Activated naive CD8-positive, alpha-beta T cell treated with anti-CD3 and anti-CD28 coated beads, Interleukin-2, amount 10 ng/mL, durations not matched to agents 7 days and 5 days (primary cell): ENCODE measurements around the gene COG2. TPM values are rescaled to one million over a fixed set of nuclear protein-coding genes. Genes with fewer than 3 reads are reported as not detected.

Source experiments
- ATAC-seq: fragments of 150-1000 bp; cut with Tn5 transposase; one replicate; pipeline ENCODE4 v1.10.0; 2021; ENCODE audit warnings: low read depth, moderate library complexity
- POLR2A ChIA-PET: fragments of 350-600 bp; sonication (Branson Sonifier 250); formaldehyde crosslinking; loops from one replicate; lab custom pipeline; 2021; ENCODE audit warnings: antibody characterized with exemption; lab: Charles Lee
- DNase-seq: peaks from one replicate; pipeline ENCODE4 v3.0.0; 2021
- H3K27ac Mint-ChIP-seq: one replicate; pipeline ENCODE4 v1.8.0; 2022; ENCODE audit warnings: mild to moderate bottlenecking, mixed read lengths
- H3K27me3 Mint-ChIP-seq: one replicate; pipeline ENCODE4 v1.8.0; 2022; ENCODE audit warnings: mild to moderate bottlenecking, moderate library complexity, mixed read lengths
- H3K36me3 Mint-ChIP-seq: one replicate; pipeline ENCODE4 v1.8.0; 2021; ENCODE audit warnings: mild to moderate bottlenecking, mixed read lengths
- H3K4me1 Mint-ChIP-seq: one replicate; pipeline ENCODE4 v1.8.0; 2021; ENCODE audit warnings: mixed read lengths
- H3K4me3 Mint-ChIP-seq: one replicate; pipeline ENCODE4 v1.8.0; 2022; ENCODE audit warnings: mild to moderate bottlenecking, moderate library complexity, mixed read lengths
- H3K9me3 Mint-ChIP-seq: one replicate; pipeline ENCODE4 v1.8.0; 2021; ENCODE audit warnings: mixed read lengths
- total RNA-seq, 2 experiments: library from RNA; stranded (reverse); gene quantifications; one replicate each; pipeline ENCODE4 v1.2.3, GENCODE V29; 2021

Gene COG2
- total RNA-seq, 2 experiments from 2014 or later, result 30.0 to 31.1 TPM

DNA sequence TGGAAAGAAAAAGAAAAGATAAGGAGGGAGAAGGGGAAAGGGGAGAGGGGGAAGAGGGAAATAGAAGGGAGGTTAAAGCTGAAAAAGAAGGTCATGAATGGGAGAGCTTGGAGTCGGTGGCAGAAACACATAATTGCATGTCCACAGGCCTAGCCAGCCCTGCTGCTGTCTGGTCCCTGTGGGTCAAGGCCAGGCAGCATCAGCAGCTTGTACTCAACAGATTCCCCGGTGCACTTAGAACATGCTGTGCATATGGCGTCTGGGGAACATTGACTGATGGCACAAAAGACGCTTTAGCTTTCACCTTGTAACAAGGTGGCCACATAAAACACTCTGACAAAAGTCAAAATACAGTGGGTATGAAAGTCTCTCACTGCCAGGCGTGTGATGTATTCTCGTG is 25.9 kb downstream of the COG2 start:
- Mint-ChIP-seq H3K9me3 (no peaks in the 10 kb centered on the region), H3K27ac (no peak overlapping the region), H3K4me1 (no peaks in the 10 kb centered on the region), H3K27me3 (no peaks in the 10 kb centered on the region), H3K36me3 (peaks cover 17% of the 10 kb centered on the region), H3K4me3 (no peak overlapping the region)
- DNase-seq (no peak), ATAC-seq (no peak)
- POLR2A ChIA-PET, result no interaction called here

DNA sequence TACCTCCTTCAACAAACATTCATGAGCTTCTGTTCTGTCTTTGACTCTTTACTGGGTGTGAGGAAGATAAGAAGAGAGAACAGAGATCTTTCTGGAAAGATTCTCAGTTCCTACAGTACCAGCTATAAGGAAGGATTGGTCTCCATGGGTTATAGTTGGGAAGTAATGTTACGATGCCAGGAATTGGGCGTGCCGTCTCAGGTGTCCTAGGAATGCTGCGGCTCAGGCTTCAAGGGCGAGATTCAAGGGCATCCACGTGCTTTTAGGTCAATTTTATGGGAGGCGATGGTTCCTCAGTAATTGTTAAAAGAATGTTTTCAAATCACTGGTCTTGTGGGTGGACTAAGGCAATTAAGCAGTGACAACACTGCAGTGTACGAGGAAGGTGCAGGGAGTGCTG is 27.3 kb downstream of the COG2 start:
- peaks cover 19% of the 10 kb centered on the region for H3K36me3 Mint-ChIP-seq
- no peaks in the 10 kb centered on the region for H3K9me3 Mint-ChIP-seq
- H3K27me3 Mint-ChIP-seq, result no peaks in the 10 kb centered on the region
- H3K27ac Mint-ChIP-seq, result no peak overlapping the region
- no peak for ATAC-seq
- POLR2A ChIA-PET, result no interaction called here
- no peak for DNase-seq
- H3K4me1 Mint-ChIP-seq, result no peaks in the 10 kb centered on the region
- no peak overlapping the region for H3K4me3 Mint-ChIP-seq

DNA sequence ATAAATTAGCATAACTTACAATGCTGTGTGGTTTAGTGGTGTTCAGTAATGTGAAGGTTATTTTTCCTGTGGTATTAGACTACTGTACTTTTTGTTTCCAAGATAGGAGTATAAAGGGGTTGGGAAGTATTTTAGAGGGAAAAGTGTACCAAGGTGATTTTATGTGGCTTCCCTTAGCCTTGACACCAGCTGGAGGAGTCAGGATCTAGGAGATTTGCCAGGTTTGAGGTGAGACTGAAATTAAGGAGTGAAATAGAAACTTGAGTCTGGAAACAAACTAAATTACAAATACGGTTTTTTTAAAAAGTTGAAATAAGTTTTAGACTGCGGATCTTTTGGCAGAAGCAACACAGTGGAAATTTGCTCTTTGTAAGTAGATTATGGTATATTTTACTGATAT is 32.3 kb downstream of the COG2 start:
- Mint-ChIP-seq H3K27me3 (no peaks in the 10 kb centered on the region), H3K36me3 (peaks cover 30% of the 10 kb centered on the region), H3K4me3 (no peak overlapping the region), H3K4me1 (no peaks in the 10 kb centered on the region), H3K9me3 (no peaks in the 10 kb centered on the region), H3K27ac (no peak overlapping the region)
- ATAC-seq (no peak), DNase-seq (no peak)
- POLR2A ChIA-PET, result no interaction called here

DNA sequence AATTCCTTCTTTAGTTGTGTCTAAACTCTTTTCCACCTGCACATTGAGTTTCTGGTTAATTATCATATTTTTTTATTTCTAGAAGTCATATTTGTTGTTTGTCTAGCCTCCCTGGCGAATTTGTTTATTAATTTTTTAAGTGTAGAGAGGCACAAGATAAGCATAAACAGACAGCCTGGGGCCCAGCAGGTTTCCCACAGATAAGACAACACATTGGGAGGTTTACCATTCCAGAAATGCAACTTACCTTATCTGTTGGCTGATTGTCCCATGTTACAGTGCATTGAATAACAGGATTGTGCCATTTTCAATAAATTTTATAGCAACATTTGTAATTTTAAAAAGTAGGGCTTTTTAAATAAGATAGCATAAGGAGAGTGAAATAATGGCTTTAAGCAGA is 34.9 kb downstream of the COG2 start:
- no peaks in the 10 kb centered on the region for H3K9me3 Mint-ChIP-seq
- POLR2A ChIA-PET, result no interaction called here
- H3K27me3 Mint-ChIP-seq, result no peaks in the 10 kb centered on the region
- peaks cover 25% of the 10 kb centered on the region for H3K36me3 Mint-ChIP-seq
- no peak overlapping the region for H3K4me3 Mint-ChIP-seq
- H3K27ac Mint-ChIP-seq, result no peak overlapping the region
- H3K4me1 Mint-ChIP-seq, result peaks cover 5% of the 10 kb centered on the region
- no peak for ATAC-seq
- DNase-seq, result no peak

GRCh38 chr1:230679192-230679591 is 36.9 kb downstream of the COG2 start:
- no peaks in the 10 kb centered on the region for H3K9me3 Mint-ChIP-seq
- no peak for ATAC-seq
- H3K27me3 Mint-ChIP-seq, result no peaks in the 10 kb centered on the region
- POLR2A ChIA-PET, result no interaction called here
- no peak overlapping the region for H3K4me3 Mint-ChIP-seq
- H3K36me3 Mint-ChIP-seq, result peaks cover 30% of the 10 kb centered on the region
- DNase-seq, result no peak
- peaks cover 15% of the 10 kb centered on the region for H3K4me1 Mint-ChIP-seq
- no peak overlapping the region for H3K27ac Mint-ChIP-seq

- no peak overlapping the region for H3K4me3 Mint-ChIP-seq
- POLR2A ChIA-PET, result no interaction called here
- no peaks in the 10 kb centered on the region for H3K27me3 Mint-ChIP-seq
- no peaks in the 10 kb centered on the region for H3K9me3 Mint-ChIP-seq
- ATAC-seq (no peak), DNase-seq (no peak)
- H3K4me1 Mint-ChIP-seq, result peaks cover 15% of the 10 kb centered on the region
- H3K27ac Mint-ChIP-seq, result no peak overlapping the region
- peaks cover 32% of the 10 kb centered on the region for H3K36me3 Mint-ChIP-seq
Observed at GRCh38 chr1:230679825-230680224, 37.5 kb downstream of the COG2 start.

DNA sequence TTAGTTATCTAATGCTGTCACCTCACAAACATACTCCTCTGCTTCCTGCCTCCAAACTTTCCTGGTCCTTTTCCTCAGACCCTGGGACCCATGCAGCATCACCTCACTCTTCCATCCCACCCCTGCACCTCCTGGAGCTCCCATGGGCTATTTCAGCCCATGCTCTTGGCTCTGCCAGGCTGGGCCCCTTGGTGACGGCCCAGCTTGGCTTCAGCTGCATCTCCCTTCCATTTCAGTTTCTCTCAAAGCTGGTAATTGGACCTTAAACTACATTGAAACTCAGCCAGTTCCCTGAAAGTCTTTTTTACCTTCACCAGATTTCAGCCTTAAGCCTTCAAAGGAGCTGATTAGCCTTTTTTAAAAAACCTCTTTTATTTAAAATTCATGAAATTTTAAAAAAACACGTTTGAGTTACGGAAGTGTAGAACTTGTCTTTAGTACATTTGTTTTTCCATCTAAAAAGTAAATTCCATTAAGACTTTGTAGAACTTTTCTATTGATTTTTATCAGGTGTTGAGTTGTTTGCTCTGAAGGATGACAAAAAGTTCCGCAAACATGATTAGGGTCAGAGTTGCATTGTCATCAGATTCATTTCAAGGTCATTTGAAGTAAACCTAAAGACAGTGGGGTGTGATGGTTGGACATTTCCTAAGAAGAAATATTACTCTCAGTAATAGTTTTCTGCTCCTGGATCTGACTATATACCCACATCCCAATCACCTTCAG is 38.2 kb downstream of the COG2 start:
- POLR2A ChIA-PET, result no interaction called here
- no peak for DNase-seq
- H3K4me3 Mint-ChIP-seq, result no peak overlapping the region
- ATAC-seq, result no peak
- H3K4me1 Mint-ChIP-seq, result peaks cover 15% of the 10 kb centered on the region
- H3K27ac Mint-ChIP-seq, result no peak overlapping the region
- no peaks in the 10 kb centered on the region for H3K9me3 Mint-ChIP-seq
- no peaks in the 10 kb centered on the region for H3K27me3 Mint-ChIP-seq
- H3K36me3 Mint-ChIP-seq, result peaks cover 31% of the 10 kb centered on the region

DNA sequence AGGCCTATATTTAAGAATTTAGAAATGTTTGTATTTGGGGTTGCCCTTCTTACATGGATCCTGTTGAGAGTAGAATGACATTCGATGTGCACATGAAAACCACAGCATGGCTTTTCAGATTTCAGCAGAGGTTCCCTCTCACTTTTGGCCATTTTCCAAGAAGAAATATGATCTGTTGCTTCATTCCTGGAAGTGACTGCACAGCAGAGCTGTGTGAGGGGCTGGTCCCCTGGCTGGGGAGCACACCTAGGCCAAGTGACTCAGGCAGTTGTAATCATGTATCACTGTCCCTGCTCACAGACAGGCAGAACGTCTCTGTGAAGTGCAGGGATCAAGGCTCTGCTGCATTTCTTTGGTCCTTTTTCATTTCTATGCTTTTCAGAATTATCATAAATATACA is 39.3 kb downstream of the COG2 start:
- POLR2A ChIA-PET, result no interaction called here
- Mint-ChIP-seq H3K9me3 (no peaks in the 10 kb centered on the region), H3K36me3 (peaks cover 21% of the 10 kb centered on the region), H3K27ac (no peak overlapping the region), H3K27me3 (no peaks in the 10 kb centered on the region), H3K4me1 (peaks cover 15% of the 10 kb centered on the region), H3K4me3 (no peak overlapping the region)
- ATAC-seq, result peak; percentile 50
- DNase-seq, result no peak

DNA sequence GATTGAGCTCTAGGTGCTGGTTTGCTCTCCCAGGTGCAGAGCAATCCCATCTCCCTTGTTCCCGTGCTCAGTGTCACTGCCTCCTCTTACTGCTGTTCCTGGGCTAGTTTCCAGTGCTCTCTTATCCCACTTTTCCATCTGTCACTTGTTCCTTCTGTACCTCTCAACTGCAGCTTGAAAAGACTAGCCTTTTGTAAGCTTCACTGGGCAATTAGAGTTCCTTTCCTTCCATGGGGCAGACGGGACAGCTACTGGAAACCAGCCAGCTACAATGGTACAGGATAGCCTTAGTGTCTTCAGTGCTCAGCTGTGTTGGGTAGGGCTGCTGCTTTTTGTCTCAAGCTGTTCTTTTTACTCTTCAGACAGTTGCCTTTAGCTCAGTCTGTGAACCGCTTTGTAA is 40.0 kb downstream of the COG2 start:
- Mint-ChIP-seq H3K27ac (no peak overlapping the region), H3K9me3 (no peaks in the 10 kb centered on the region), H3K36me3 (peaks cover 17% of the 10 kb centered on the region), H3K27me3 (no peaks in the 10 kb centered on the region), H3K4me1 (peaks cover 15% of the 10 kb centered on the region), H3K4me3 (no peak overlapping the region)
- no peak for ATAC-seq
- DNase-seq, result no peak
- POLR2A ChIA-PET, result no interaction called here

- H3K27ac Mint-ChIP-seq, result peak overlapping the region; percentile 69
- peak overlapping the region; percentile 26 for H3K4me3 Mint-ChIP-seq
- DNase-seq (no peak), ATAC-seq (peak; percentile 54)
- H3K36me3 Mint-ChIP-seq, result peaks cover 17% of the 10 kb centered on the region
- no peaks in the 10 kb centered on the region for H3K27me3 Mint-ChIP-seq
- H3K4me1 Mint-ChIP-seq, result peaks cover 15% of the 10 kb centered on the region
- POLR2A ChIA-PET, result no interaction called here
- H3K9me3 Mint-ChIP-seq, result no peaks in the 10 kb centered on the region
Observed at GRCh38 chr1:230682882-230683610, 40.8 kb downstream of the COG2 start.

DNA sequence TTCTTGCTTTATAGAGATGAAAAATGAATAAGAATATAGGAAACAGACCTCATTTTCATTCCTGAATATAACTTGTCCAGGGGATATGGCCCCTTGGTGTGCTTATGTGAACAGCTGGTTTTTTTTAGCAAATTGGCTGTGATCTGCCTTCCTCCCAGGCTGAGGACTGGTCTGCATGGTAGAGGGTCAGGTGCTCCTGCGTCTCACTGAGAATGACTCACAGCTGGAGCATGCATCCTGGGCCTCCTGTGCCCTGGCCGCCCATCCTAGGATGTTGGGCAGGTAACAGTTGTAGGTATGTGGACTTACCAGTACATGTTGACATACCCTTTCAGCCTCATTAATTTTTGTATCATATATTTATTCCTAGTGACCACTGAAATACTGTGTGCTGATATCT is 41.9 kb downstream of the COG2 start:
- Mint-ChIP-seq H3K9me3 (no peaks in the 10 kb centered on the region), H3K4me1 (peaks cover 15% of the 10 kb centered on the region), H3K4me3 (no peak overlapping the region), H3K27ac (no peak overlapping the region), H3K36me3 (peaks cover 14% of the 10 kb centered on the region), H3K27me3 (no peaks in the 10 kb centered on the region)
- POLR2A ChIA-PET, result no interaction called here
- no peak for ATAC-seq
- DNase-seq, result no peak

GRCh38 chr1:230684998-230685397 is 42.7 kb downstream of the COG2 start:
- Mint-ChIP-seq H3K27me3 (no peaks in the 10 kb centered on the region), H3K4me3 (no peak overlapping the region), H3K9me3 (no peaks in the 10 kb centered on the region), H3K36me3 (peaks cover 14% of the 10 kb centered on the region), H3K4me1 (peaks cover 15% of the 10 kb centered on the region), H3K27ac (no peak overlapping the region)
- POLR2A ChIA-PET, result no interaction called here
- no peak for ATAC-seq
- no peak for DNase-seq

GRCh38 chr1:230686747-230687146 is 44.5 kb downstream of the COG2 start:
- ATAC-seq (no peak), DNase-seq (no peak)
- peaks cover 17% of the 10 kb centered on the region for H3K36me3 Mint-ChIP-seq
- peaks cover 12% of the 10 kb centered on the region for H3K4me1 Mint-ChIP-seq
- H3K27me3 Mint-ChIP-seq, result no peaks in the 10 kb centered on the region
- POLR2A ChIA-PET, result interaction anchor here (0.5 kb wide), 1 partner anchor 415 kb away, joined by 4 read pairs; no protein-coding TSS in a partner anchor
- no peak overlapping the region for H3K27ac Mint-ChIP-seq
- no peak overlapping the region for H3K4me3 Mint-ChIP-seq
- H3K9me3 Mint-ChIP-seq, result no peaks in the 10 kb centered on the region

- POLR2A ChIA-PET, result no interaction called here
- no peak overlapping the region for H3K27ac Mint-ChIP-seq
- no peak for ATAC-seq
- no peaks in the 10 kb centered on the region for H3K9me3 Mint-ChIP-seq
- no peaks in the 10 kb centered on the region for H3K27me3 Mint-ChIP-seq
- peaks cover 9% of the 10 kb centered on the region for H3K4me1 Mint-ChIP-seq
- H3K4me3 Mint-ChIP-seq, result no peak overlapping the region
- H3K36me3 Mint-ChIP-seq, result peaks cover 15% of the 10 kb centered on the region
- no peak for DNase-seq
Observed at GRCh38 chr1:230690101-230690500, 47.8 kb downstream of the COG2 start.
